Stimulated activated naive CD4-positive, alpha-beta T cell (primary cell): Measurements from ENCODE around the gene TRAF7.

ENCODE experiments used
- DNase-seq, 6 experiments: peaks; one replicate each; lab custom pipeline; 2025; lab: John Stamatoyannopoulos, UW

The TRAF7 gene

DNA sequence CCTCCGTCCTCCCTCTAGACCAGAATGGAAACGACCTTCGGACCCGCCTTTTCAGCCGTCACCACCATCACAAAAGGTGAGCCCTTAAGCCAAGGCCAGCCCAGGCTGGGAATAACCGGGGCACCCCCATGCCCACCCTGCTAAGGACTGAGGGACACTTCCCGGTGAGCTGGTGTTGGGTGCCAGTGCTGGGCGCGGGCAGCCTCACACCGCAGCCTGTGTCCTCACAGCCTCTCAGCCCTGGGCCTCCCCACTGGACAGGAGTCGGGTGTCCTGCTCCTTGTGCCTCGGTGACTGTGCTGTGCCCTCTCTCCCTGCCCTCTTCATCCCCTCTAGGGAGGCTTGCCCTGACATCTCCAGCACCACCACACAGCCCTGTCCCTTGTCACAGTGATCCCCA, 10.3 kb downstream of the TRAF7 start:
- no peak for DNase-seq

DNA sequence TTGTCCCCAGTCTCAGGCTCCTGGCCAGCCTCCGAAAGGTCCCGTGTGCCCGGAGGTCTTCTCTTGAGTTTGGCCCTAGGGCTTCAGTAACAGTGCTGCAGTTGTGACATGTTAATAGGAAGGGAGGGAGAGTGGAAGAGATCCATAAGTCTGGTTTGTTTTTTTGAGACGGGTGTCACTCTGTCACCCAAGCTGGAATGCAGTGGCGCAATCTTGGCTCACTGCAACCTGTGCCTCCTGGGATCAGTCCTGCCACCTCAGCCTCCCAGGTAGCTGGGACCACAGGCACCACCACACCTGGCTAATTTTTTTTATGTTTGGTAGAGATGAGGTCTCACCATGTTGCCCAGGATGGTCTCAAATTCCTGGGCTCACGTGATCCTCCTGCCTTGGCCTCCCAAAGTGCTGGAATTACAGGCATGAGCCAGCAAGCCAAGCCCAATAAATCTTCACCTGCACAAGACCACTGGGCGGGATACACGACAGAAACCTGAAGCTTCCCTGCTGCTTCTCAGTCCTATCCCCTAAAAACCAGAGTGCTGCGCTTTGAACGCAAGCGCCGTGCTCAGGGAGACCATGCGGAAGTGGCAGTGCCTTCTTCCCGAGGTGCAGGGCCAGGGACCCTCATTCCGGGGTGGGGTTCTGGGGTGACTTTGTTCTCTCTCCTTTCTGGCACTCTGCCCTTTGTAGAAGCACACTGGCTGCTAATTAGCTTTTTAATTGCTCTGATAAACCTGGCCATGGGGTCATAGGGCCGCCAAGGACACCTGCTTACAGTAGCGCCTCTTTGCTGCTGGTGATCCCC, 10.9 kb downstream of the TRAF7 start:
- DNase-seq, result no peak

DNA sequence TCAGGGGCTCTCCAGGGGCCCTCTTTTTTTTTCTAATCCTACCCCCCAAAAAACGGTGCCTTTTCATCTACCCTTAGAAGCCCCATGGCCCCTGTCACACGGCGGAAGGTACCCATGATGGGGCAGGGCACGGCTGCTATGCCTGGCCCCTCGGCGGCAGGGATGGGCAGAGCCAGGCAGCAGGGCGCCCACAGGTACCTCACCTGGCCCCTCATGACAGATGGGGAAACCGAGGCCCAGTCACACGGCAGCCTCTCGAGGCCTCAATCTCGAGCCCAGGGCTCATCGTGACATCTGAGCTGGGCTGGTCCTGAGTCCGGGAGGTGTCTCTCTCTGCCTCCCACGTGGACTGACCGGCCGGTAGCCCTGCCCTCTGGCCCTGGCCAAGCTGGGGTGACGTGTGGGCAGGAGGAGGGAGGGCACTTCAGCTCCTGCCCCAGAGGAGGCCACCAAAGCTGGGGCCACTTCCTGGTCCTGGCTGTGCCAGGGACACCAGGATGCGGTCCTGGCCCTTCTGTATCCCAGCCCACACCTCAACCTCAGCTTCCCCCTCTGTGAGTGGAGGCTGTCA, 11.6 kb downstream of the TRAF7 start:
- DNase-seq, result no peak

DNA sequence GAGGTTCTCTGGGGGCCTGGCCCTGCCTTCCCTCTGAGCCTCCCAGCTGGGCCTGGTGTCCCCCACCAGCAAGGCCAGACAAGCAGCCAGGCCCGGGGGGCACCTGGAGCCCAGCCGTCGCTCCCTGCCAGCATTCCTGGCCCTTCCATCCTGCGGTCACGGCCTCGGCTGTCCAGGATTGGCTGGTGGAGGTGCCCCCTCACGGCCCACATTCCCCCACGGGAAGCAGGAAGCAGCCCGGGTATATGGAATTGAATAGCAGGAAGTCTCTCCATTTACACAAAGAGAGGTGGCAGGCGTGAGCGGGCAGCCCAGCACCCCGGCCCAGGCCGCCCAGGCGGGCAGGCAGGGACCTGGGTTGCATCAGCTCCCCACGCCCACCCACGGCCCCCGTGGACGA, 14.5 kb downstream of the TRAF7 start:
- no peak for DNase-seq

DNA sequence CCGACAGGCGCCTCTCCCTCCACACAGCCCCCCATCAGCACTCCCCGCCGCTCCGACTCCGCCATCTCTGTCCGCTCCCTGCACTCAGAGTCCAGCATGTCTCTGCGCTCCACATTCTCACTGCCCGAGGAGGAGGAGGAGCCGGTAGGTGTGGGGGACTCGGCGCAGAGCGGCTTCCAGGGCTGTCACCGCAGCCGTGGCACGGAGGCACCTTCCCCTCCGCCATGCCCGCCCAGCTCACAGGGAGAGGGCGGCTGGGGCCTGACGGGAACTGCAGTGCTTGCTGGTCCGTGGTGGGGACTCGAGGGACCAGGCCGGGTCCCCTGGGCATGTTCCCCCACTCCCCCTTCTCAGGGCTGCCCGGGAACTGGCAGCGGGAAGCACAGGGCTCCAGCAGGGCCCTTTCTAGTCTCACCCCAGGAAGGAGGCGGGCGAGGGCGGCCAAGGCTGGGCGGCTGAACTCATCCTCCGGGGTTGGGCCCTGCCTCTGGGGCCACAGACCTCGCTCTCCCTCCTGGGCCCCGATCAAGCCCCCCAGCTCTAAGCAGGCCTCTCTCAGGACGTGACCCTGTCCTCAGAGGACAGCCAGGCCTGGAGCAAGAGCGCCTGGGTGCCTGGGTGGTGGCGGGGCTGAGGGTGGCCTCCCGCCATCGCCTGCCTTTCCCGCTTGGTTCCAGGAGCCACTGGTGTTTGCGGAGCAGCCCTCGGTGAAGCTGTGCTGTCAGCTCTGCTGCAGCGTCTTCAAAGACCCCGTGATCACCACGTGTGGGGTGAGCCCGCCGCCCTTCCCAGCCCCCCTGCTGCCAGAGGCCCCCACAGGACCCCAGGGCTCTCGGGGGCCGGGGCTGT, 15.2 kb downstream of the TRAF7 start:
- DNase-seq, result no peak

DNA sequence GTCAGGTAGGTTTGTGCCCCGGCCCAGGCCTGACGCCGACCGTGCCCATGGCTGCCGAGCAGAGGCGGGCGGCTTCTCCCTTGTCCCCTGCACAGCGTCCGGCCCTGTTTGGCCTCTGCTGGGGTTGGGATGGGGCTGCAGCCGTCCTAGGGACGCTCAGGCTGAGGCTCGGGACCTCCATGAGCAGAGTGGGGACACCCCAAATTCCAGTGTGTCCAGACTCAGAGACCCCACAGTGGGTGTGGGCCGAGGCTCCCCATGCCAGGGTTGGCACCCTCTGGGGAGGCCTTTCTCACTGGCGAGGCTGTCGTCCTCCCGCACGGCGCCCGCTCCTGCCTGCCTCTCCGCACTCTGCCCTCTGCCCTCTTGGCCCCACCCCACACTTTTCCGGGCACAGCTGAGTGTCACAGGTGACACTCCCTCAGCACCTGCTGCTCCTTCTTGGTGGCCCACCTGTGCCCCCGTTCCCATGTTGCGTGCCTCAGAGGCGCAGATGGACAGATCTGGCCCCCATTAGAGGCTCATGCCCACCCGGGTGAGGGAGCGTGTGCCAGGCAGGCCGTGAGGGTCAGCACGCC, 16.1 kb downstream of the TRAF7 start:
- no peak for DNase-seq

DNA sequence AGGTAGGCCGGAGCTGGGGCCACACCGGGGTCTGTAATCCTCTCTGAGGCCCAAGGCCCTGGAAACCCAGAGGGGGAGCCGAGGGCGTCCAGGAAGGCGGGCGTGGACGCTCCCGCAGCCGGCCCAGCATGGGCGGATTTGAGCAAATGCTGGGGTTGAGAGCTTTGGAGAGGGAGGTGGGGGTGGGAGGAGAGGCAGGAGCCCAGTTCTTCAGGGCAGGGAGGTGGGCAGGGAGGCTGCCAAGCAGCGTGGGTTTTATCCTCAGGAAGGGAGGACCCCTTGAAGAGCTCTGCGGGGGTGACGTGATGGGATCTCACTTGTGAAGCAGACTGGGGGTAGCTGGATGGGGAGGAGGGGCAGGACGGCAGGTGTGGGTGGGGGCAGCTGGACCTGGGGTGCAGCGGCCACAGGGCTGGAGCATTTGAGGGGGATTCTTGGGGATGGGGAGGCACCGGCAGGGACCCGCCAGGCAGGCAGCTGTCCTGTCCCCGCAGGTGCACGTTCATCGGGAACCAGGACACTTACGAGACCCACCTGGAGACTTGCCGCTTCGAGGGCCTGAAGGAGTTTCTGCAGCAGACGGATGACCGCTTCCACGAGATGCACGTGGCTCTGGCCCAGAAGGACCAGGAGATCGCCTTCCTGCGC, 17.2 kb downstream of the TRAF7 start:
- no peak for DNase-seq

DNA sequence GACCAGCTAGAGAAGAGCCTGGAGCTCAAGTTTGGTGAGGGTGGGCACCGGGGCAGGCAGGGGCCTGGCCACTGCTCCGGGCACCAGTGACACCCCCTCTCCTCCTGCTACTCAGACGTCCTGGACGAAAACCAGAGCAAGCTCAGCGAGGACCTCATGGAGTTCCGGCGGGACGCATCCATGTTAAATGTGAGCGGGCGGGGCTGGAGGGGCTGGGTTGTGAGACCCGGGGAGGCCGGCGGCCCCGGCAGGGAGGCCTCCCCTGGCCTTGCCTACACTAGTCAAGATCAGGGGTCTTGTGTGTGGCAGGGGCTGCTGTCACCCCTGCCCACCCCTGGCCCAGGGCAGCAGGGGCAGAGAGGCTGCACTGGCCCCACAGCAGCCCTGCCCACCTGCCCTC, 17.8 kb downstream of the TRAF7 start:
- no peak for DNase-seq

DNA sequence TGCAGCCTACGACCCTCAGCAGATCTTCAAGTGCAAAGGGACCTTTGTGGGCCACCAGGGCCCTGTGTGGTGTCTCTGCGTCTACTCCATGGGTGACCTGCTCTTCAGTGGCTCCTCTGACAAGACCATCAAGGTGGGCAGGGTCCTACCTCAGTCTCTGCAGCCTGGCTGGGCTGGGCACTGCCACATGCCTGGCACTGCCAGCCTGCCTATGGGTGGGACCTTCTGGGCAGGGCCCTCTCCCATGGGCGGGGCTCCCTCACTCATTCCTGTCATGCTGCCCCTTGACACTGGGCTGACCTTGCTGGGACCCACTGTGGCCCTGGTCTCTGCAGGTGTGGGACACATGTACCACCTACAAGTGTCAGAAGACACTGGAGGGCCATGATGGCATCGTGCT, 18.3 kb downstream of the TRAF7 start:
- no peak for DNase-seq

DNA sequence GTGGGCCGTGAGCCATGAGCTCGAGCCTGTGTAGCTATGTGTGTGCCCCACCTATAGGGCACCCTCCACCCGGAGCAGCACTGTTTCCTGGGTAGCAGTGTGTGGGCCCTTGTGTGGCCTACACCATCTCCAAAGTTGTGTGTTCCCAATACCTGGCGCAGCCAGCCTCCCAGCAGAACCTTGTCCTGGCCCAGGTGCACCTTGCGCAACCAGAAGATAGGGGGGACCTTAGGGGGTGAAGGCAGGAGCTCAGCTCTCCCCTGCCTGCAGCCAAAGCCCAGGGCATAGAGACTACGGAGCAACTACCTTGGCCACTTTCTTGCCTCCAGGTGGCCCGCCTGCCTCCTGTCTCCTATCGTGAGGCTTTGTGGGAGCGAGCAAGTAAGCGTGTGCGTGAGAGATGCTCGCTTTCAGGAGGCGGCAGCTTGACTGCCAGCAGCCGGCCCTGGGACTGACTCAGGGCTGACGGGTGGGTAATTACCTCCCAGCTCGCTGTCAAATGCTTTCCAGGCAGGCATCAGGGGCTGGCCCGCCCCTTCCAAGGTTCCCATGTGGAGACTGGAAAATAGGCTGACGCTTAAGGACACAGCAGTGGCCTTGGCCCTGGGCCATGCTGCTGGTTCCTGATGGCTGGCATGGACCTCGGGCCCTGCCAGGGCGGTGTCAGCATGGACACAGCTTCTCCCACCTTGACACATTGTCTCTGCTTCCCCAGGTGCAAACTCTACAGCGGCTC, 19.0 kb downstream of the TRAF7 start:
- no peak for DNase-seq

DNA sequence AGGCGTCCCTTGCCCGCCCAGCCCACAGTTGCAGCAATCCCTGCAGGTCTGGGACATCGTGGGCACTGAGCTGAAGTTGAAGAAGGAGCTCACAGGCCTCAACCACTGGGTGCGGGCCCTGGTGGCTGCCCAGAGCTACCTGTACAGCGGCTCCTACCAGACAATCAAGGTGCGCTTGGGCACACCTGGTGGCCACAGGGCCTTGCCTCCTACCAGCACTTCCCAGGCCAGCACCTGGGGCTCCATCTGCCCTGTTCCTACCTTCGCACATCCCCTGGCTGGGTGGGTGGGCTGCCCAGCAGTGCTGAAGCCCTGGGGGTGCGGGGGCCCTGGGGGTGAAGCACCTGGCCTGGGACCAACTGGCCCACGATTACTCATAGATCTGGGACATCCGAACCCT, 19.9 kb downstream of the TRAF7 start:
- DNase-seq, result no peak

DNA sequence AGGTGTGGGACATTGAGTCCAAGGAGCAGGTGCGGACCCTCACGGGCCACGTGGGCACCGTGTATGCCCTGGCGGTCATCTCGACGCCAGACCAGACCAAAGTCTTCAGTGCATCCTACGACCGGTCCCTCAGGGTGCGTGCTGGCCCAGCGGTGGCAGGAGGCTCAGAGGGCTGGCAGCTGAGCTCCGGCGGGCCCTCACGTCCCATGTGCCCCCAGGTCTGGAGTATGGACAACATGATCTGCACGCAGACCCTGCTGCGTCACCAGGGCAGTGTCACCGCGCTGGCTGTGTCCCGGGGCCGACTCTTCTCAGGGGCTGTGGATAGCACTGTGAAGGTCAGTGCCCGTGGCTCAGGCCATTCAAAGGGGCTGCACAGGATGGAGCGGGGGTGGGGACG, 20.5 kb downstream of the TRAF7 start:
- DNase-seq, result no peak

DNA sequence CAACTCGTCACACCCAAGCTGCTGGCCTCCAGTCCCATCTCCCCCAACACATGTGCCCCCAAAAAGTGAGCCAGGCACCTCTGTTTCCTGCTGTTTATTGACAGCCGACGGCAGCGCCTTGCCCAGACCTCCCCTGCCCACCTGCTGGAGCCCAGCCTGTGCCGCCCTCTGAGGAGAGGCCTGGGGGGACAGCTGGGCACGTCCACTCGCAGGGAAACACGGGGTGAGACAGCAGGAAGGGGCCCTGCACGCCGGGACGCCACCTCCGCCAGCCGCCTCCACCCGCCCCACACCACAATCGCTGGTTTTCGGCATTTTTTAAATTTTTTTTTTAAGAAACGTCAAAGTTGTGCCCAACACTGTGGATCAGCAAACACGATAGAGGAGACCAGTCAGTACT, 21.5 kb downstream of the TRAF7 start:
- no peak for DNase-seq

DNA sequence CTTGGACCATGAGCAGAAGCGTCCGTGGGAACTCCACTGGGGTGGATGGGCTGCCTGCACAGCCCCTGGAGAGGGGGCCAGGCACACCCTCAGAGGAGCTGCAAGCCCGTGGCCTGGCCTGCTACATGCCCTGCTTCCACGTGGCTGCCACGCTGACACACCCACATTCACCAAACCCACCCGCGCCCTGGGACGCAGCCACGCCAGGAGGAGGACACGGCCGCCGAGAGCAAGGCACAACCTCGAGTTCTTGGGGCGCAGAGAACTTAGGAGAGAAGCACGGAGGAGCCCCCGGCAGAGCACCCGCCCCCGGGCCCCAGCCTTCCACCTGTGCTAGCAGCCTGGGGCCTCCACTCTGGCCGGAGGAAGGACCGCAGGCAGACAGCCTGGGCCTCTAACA, 22.0 kb downstream of the TRAF7 start:
- DNase-seq, result no peak

DNA sequence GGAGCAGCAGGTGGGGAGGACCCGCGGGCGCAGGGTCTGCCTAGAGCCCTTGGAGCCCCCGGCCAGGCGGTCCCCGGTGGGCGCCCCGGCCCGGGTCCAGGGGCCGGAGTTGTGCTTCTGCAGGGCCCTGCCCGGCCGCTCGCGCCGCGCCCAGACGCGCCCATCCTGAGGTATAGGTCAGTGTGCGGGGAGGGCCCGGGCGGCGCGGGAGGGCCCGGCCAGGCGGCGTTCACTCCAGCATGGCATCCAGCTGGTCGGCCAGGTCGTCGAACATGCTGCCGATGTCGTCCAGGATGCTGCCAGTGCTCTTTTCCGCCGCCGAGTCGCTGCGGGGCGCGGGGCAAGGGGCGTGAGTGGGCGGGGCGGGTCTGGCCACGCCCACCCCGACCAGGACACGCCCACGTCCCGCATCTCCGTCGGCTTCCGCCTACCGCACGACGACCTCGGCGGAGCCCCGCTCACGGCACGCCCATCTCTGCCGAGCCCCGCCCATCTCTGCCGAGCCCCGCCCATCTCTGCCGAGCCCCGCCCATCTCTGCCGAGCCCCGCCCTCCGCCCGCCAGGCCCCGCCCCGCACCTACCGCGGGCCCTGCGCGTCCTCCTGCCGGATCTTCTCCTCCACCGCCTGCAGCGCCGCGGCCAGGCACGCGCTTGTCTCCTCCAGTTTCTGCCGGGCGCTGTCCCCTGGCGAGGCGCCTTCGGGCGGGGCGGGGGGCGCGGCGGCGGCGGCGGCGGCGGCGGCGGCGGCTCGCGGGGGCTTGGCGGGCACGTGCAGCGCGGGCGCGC, 22.9 kb downstream of the TRAF7 start:
- peak in 5 of 6 experiments; percentile 24 to 40 (median 31) for DNase-seq

DNA sequence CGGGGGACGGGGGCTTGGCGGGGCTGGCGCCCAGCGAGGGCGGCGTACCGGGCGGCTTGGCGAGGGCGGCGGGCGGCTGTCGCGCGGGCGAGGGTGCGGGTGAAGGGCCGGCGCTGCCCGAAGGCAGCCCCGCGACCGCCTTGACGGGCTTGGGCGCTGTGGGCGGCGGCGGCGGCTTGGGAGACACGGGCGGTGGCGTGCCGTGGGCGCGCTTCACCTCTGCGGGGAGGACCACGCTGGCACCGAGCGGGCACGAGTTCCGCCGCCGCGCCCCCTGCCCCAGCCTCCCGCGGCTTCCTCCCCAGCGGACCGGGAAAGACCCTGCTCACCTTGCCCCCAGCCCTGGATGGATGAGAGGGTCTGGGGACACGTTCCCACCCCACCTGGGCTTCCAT, 23.5 kb downstream of the TRAF7 start:
- DNase-seq, result no peak

DNA sequence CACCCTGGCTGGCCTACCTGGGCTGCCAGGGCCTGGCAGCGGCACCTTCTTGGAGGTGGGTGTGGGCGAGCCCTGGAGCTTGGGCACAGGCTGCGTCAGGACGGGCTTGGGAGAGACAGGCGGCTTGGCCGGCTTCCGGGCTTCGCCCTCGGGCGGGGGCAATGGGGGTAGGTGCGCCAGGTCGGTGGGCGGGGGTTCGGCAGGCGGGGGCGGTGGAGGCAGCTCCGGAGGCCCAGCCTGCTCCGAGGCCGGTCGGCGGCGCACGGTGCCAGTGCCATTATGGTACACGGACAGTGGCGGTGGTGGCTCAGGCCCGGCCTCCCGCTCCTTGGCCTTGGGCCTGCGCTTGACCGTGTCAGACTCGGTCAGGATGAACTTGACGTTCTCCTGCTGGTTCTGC, 24.0 kb downstream of the TRAF7 start:
- no peak for DNase-seq

DNA sequence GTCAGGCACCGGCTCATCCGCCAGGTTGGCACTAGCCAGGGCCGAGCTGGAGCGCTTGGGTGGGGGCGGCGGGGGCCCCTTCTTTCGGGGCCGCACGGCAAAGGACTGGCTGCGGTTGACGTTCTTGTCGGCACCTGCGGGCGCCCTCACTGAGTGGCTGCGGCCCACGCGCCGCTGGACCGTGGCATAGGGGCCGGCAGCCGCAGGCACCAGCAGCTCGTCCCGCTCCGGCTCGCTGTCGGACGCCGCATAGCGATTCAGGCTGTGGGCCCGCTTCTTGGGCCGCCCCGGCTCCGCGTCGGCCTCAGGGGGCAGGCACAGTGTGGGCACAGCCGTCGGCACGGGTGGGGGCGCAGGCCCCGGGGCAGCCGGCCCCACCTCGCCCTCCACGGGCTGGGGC, 24.9 kb downstream of the TRAF7 start:
- DNase-seq, result no peak

DNA sequence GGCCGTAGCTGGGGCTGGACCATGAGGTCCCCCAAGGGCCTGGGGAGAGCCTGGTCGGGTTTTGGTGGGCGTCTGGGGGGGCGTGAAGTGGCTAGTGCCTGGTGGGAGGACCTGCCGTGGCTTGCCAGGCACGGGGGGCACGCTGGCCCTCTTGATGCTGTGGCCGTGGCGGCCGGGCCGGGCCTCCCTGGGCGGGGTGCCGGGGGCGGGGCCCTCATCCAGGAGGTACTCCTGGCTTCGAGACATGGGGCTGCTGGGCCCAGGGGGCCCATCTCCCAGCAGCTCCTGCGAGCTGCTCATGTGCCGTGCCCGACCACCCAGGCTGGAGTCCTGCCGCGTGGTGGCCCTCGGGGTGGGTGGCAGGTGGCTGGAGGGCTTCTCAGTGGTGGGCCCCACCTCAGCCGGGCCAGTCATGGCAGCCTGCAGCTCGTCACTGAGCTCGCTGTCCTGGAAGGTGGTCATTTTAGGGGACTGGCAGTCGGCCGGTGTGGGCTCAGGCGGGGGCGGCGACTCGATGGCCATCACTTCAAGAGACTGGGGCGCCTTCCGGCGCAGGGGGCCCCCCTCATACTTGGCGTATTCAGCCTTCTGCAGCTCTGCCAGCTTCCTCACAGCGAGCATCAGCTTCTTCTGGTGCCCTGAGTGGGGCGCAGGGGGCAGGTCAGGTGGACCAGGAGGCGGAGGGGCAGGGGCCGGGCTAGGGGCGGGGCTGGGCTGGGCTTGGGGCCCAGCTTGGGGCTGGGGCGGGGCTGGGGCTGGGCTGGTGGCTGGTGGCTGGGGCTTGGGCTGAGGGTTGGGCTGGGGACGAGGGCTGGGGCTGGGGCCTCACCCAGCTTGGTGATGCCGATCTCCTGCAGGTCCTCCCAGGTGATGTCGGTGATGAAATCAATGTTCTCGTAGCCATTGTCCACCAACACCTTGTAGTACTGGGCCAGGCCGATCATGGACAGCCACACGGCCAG, 25.7 kb downstream of the TRAF7 start:
- DNase-seq, result no peak

DNA sequence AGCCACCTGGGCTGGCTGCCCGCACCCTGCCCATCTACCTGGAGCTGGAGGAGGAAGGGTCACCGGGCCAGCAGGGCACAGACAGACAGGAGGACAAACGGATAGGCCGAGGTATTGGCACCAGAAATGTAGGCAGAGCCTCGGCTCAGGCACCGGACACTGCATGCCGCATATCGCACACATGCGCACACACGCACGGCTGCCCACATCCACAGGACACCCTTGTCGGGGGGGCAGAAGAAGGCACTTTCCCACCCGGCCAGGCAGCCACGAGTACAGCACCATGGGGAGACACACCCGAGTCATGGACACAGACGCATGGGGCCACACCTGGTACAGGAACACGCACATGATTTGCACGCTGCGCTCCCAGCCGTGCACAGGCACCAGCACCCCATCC, 26.4 kb downstream of the TRAF7 start:
- DNase-seq, result no peak
